HepG2 (cell line): Measurements from ENCODE around the gene SLC12A1. TPM values are rescaled to one million over a fixed set of nuclear protein-coding genes. Genes with fewer than 3 reads are reported as not detected.

Source experiments
- ARID2 ChIP-seq: sonication (generic); formaldehyde crosslinking; IDR thresholded peaks from 2 replicates; pipeline ENCODE4 v1.8.1; 2022; ENCODE audit warnings: mild to moderate bottlenecking, missing genetic modification reagents, borderline replicate concordance
- ATM ChIP-seq: fragments of 450-650 bp; IDR thresholded peaks from 2 replicates; pipeline ENCODE4 v1.7.1; 2017; ENCODE audit warnings: mild to moderate bottlenecking, borderline replicate concordance
- HMGA1 ChIP-seq: sonication (generic); formaldehyde crosslinking; conservative IDR thresholded peaks from 2 replicates; pipeline ENCODE4 v1.4.0; 2020; ENCODE audit warnings: missing genetic modification reagents
- MBNL3 ChIP-seq: fragments of 250-450 bp; sonication (Bioruptor Pico); conservative IDR thresholded peaks from 2 replicates; pipeline ENCODE4 v1.8.0; 2022; ENCODE audit warnings: mild to moderate bottlenecking, inconsistent platforms
- NBN ChIP-seq: fragments of 450-650 bp; conservative IDR thresholded peaks from 2 replicates; pipeline ENCODE4 v1.6.1; 2017
- PHF21A ChIP-seq: sonication (generic); formaldehyde crosslinking; IDR thresholded peaks from 2 replicates; pipeline ENCODE4 v1.5.0; 2020; ENCODE audit warnings: mild to moderate bottlenecking, missing genetic modification reagents
- RXRA ChIP-seq: sonication (generic); formaldehyde crosslinking; IDR thresholded peaks from 2 replicates; pipeline ENCODE4 v1.5.1; 2020; ENCODE audit warnings: missing genetic modification reagents
- SMYD3 ChIP-seq: sonication (generic); formaldehyde crosslinking; IDR thresholded peaks from 2 replicates; pipeline ENCODE4 v1.8.1; 2023; ENCODE audit warnings: mild to moderate bottlenecking, missing genetic modification reagents
- ZMAT3 ChIP-seq: sonication (generic); formaldehyde crosslinking; conservative IDR thresholded peaks from 2 replicates; pipeline ENCODE4 v1.7.0; 2021; ENCODE audit warnings: missing genetic modification reagents
- ZNF557 ChIP-seq: sonication (generic); formaldehyde crosslinking; IDR thresholded peaks from 2 replicates; pipeline ENCODE4 v1.4.0; 2020; ENCODE audit warnings: missing genetic modification reagents
- ZNF776 ChIP-seq: sonication (generic); formaldehyde crosslinking; IDR thresholded peaks from 2 replicates; pipeline ENCODE4 v1.4.0; 2020; ENCODE audit warnings: mild to moderate bottlenecking, missing genetic modification reagents
- ZNF878 ChIP-seq: sonication (generic); formaldehyde crosslinking; IDR thresholded peaks from 2 replicates; pipeline ENCODE4 v1.8.1; 2023; ENCODE audit warnings: mild to moderate bottlenecking, missing genetic modification reagents, moderate library complexity
- ZSCAN20 ChIP-seq: sonication (generic); formaldehyde crosslinking; IDR thresholded peaks from 2 replicates; pipeline ENCODE4 v1.4.0; 2020; ENCODE audit warnings: missing genetic modification reagents, mild to moderate bottlenecking, borderline replicate concordance
- polyA plus RNA-seq, 8 experiments: library from polyadenylated mRNA; depleted of rRNA in 3 of 8; stranded (reverse) in 7 of 8; unstranded in 1 of 8; fragments of >200 nt; fragmentation: Illumina TruSeq in 4 of 8; extraction: Trizol in 4 of 8; gene quantifications; 2 replicates each; pipeline versions ENCODE4 v1.2.1 to v1.2.3, GENCODE V29; 2011 to 2016; ENCODE audit warnings: low read depth in 4 of 8, missing spikeins in 1 of 8, mixed read lengths in 1 of 8; ENCODE audit not compliant: insufficient read depth in 1 of 8
- total RNA-seq, 5 experiments: library from RNA; depleted of rRNA; stranded (reverse); fragments of >200 nt; fragmentation: Illumina TruSeq; extraction: Trizol; gene quantifications; 2 replicates each; pipeline ENCODE4 v1.2.3, GENCODE V29; 2016; ENCODE audit warnings: low read depth in 1 of 5
- TF ChIP-seq, protein P1 (sequence below): sonication (generic); formaldehyde crosslinking; IDR thresholded peaks from 2 replicates; pipeline ENCODE4 v1.5.0; 2020; ENCODE audit warnings: missing genetic modification reagents
- TF ChIP-seq, protein P2 (sequence below): sonication (generic); formaldehyde crosslinking; IDR thresholded peaks from 2 replicates; pipeline ENCODE4 v1.4.0; 2020; ENCODE audit warnings: mild to moderate bottlenecking, missing genetic modification reagents
- TF ChIP-seq, protein P3 (sequence below): sonication (generic); formaldehyde crosslinking; IDR thresholded peaks from 2 replicates; pipeline ENCODE4 v1.9.0; 2021; ENCODE audit warnings: missing genetic modification reagents, borderline replicate concordance
- TF ChIP-seq, protein P4 (sequence below): sonication (generic); formaldehyde crosslinking; IDR thresholded peaks from 2 replicates; pipeline ENCODE4 v1.5.0; 2020; ENCODE audit warnings: mild to moderate bottlenecking, missing genetic modification reagents
- TF ChIP-seq, protein P5 (sequence below): IDR thresholded peaks from 2 replicates; pipeline ENCODE4 v1.6.1; 2018; ENCODE audit warnings: missing genetic modification reagents

The SLC12A1 gene
- total and polyA plus RNA-seq, 2 of the 13 experiments (the other 11 are each of a cell fraction or from before 2014, with no cell fraction given), result not detected

DNA sequence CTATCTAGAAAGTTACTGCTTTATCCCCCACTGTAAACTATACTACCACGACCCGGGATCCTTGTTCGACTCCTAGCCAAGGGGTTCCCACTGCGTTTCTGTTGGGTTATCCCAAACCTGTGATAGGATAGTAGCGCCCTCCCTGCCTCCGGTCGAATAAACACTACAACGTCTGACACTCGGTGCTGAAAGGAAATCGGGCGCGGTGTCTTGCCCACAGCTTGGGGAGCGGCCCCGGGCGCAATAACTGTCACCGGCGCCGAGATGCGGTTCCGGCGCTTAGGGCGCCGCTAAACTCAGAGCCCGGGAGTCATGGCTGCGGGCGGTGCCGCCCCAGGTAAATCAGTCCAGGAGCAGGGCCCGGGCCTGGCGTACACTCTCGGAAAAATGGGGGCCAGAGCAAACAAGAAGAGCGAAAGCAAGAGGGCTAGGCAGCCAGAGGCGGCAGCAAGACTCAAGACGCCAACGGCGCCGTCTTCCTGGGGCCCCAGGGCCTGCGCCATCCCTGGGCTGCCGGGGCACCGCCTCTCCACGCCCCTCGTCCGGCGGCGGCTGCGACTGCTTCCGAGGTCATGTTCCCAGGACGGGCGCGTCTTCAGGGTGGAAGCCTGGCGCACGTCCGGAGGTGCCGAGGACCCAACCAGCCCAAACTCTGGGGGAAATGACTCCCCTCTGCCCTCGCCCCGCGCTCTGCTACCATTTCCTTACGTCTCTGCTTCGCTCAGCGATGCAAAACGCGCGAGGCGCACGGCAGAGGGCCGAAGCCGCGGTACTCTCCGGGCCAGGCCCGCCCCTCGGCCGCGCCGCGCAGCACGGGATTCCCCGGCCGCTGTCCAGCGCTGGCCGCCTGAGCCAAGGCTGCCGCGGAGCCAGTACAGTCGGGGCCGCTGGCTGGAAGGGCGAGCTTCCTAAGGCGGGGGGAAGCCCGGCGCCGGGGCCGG, 125.0 kb downstream of the SLC12A1 start, which contains the start of gene DUT (continued):
- TF ChIP-seq, protein P1, sequence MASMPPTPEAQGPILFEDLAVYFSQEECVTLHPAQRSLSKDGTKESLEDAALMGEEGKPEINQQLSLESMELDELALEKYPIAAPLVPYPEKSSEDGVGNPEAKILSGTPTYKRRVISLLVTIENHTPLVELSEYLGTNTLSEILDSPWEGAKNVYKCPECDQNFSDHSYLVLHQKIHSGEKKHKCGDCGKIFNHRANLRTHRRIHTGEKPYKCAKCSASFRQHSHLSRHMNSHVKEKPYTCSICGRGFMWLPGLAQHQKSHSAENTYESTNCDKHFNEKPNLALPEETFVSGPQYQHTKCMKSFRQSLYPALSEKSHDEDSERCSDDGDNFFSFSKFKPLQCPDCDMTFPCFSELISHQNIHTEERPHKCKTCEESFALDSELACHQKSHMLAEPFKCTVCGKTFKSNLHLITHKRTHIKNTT (CRISPR knock-in tag), result no peak
- TF ChIP-seq RXRA (peak; percentile 34; the same call in 1 of the 2 replicates), ZNF557 (0 out of 2 replicates have a peak, but pooled peaks have one; percentile 31), MBNL3 (no peak), SMYD3 (CRISPR knock-in tag) (no peak), HMGA1 (CRISPR knock-in tag) (no peak), NBN (no peak), ZNF776 (peak; percentile 23; the same call in 1 of the 2 replicates), ATM (no peak), ARID2 (CRISPR knock-in tag) (no peak), ZNF878 (CRISPR knock-in tag) (no peak), ZSCAN20 (CRISPR knock-in tag) (no peak), PHF21A (CRISPR knock-in tag) (no peak; the same call in 1 of the 2 replicates), ZMAT3 (CRISPR knock-in tag) (0 out of 2 replicates have a peak, but pooled peaks have one; percentile 42)
- TF ChIP-seq, protein P2, sequence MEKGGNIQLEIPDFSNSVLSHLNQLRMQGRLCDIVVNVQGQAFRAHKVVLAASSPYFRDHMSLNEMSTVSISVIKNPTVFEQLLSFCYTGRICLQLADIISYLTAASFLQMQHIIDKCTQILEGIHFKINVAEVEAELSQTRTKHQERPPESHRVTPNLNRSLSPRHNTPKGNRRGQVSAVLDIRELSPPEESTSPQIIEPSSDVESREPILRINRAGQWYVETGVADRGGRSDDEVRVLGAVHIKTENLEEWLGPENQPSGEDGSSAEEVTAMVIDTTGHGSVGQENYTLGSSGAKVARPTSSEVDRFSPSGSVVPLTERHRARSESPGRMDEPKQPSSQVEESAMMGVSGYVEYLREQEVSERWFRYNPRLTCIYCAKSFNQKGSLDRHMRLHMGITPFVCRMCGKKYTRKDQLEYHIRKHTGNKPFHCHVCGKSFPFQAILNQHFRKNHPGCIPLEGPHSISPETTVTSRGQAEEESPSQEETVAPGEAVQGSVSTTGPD, result no peak
- TF ChIP-seq, protein P3, sequence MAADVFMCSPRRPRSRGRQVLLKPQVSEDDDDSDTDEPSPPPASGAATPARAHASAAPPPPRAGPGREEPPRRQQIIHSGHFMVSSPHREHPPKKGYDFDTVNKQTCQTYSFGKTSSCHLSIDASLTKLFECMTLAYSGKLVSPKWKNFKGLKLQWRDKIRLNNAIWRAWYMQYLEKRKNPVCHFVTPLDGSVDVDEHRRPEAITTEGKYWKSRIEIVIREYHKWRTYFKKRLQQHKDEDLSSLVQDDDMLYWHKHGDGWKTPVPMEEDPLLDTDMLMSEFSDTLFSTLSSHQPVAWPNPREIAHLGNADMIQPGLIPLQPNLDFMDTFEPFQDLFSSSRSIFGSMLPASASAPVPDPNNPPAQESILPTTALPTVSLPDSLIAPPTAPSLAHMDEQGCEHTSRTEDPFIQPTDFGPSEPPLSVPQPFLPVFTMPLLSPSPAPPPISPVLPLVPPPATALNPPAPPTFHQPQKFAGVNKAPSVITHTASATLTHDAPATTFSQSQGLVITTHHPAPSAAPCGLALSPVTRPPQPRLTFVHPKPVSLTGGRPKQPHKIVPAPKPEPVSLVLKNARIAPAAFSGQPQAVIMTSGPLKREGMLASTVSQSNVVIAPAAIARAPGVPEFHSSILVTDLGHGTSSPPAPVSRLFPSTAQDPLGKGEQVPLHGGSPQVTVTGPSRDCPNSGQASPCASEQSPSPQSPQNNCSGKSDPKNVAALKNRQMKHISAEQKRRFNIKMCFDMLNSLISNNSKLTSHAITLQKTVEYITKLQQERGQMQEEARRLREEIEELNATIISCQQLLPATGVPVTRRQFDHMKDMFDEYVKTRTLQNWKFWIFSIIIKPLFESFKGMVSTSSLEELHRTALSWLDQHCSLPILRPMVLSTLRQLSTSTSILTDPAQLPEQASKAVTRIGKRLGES (CRISPR knock-in tag), result no peak
- TF ChIP-seq, protein P4, sequence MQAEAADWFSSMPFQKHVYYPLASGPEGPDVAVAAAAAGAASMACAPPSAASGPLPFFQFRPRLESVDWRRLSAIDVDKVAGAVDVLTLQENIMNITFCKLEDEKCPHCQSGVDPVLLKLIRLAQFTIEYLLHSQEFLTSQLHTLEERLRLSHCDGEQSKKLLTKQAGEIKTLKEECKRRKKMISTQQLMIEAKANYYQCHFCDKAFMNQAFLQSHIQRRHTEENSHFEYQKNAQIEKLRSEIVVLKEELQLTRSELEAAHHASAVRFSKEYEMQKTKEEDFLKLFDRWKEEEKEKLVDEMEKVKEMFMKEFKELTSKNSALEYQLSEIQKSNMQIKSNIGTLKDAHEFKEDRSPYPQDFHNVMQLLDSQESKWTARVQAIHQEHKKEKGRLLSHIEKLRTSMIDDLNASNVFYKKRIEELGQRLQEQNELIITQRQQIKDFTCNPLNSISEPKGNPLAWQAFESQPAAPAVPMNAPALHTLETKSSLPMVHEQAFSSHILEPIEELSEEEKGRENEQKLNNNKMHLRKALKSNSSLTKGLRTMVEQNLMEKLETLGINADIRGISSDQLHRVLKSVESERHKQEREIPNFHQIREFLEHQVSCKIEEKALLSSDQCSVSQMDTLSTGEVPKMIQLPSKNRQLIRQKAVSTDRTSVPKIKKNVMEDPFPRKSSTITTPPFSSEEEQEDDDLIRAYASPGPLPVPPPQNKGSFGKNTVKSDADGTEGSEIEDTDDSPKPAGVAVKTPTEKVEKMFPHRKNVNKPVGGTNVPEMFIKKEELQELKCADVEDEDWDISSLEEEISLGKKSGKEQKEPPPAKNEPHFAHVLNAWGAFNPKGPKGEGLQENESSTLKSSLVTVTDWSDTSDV (CRISPR knock-in tag), result no peak; the same call in 1 of the 2 replicates
- TF ChIP-seq, protein P5, sequence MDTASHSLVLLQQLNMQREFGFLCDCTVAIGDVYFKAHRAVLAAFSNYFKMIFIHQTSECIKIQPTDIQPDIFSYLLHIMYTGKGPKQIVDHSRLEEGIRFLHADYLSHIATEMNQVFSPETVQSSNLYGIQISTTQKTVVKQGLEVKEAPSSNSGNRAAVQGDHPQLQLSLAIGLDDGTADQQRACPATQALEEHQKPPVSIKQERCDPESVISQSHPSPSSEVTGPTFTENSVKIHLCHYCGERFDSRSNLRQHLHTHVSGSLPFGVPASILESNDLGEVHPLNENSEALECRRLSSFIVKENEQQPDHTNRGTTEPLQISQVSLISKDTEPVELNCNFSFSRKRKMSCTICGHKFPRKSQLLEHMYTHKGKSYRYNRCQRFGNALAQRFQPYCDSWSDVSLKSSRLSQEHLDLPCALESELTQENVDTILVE (CRISPR knock-in tag), result no peak
